ENCODE results near the gene PDE11A.
"Not testable (repeated sequence)": the region's sequence is repeated elsewhere in the genome, so short reads cannot be mapped to it uniquely, and the experiment has no call there.

The PDE11A gene

DNA sequence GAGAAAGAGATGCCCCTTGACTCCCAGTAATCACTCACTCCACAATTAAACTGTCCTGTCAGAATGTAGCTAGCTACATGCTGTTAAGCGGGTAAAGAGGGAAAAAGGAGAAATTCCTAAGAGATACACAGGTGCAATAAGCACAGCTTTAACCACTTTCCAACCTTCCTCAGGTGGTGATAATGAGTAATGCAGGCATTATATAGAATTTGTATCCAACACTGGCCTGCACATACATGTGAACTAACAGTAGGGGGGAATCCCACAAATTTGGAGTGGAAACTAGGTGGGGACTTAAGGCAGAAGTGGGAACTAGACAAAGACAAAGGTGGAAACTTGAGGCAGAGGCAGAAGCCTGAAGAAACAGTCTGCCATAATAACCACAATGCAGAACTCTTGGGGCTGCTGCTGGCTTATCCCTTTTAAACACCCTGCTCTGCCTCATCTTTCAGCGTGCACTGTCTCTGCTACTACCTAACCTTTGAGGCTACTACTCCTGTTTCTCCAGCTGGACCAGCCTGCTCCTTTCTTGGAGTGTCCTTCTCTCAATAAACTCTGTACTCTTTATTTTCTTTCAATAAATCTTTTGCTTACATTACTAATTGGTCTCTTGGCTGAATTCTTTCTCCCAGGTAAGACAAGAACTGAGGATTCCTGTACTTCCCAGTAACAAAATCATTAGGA, 259.7 kb downstream of the PDE11A start:
- DNase-seq = no peak

DNA sequence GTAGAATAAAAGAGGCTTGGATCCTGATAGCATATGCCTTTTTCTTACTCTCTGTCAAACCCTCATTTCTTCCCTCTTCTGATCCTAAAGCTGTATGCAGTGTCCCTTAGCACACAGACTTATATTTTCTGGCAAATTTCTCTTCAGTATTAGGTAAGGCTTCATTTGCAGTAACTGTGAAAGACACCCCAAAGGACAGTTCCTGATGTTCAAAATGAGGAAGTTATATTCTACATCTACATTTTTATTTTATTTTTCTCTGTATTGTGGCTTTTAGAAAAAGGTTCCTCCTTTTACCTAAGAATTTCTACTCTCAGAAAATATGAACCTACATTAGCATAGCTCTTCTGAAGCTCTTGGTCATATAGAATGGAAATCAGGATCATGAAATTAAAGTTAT, 261.7 kb downstream of the PDE11A start:
- DNase-seq = no peak

DNA sequence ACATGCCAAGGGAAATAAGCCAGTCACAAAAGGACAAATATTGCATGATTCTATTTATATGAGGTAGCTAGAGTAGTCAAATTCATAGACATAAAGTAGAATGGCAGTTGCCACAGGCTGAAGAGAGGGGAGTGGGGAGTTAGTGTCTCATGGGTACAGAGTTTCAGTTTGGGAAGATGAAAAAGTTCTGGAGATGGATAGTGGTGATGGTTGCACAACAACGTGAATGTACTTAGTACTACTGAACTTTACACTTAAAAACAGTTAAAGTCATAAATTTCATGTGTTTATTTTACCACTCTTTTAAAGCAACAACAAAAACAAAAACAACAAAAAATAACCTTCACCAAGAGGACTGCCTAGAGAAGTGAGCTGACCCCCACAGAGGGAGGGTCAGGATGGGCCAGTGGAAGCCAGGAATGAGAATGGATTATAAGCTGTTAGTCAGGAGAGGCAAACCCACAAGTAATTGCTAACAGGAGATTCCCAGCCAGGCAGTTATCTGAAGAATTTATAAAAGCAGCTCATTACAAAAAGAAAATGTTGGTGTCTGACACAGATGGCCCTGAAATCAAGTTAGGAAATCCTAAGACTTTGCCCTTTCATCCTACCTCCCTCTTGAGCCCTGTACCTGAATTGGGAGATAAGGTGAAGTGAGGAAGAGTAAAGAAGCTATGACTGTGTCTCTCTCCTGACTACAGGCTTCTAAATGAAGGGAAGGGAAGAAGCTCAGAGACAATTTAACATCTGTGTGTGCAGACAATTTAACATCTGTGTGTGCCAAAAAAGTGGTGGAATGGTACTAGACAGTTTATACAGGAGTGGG, 263.4 kb downstream of the PDE11A start:
- no peak for DNase-seq

DNA sequence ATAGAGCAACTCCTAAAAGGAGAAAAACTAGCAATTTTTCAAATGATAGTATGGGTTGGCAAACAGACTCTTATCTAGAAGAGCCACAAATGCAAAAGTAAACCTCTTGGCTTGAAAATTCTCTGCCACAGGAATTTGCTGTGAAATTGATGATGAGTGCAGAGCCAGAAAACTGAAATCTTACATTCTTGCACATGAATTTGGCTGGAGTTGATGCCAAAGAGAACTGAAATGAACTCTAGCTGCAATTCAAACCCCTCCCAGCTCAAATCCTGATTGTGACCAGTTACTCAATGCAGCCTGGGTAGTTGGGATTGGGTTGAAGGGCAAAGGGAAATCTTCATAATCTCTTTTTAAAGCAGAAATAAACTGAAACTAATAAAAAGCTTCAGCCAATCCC, 266.6 kb downstream of the PDE11A start:
- no peak for DNase-seq

DNA sequence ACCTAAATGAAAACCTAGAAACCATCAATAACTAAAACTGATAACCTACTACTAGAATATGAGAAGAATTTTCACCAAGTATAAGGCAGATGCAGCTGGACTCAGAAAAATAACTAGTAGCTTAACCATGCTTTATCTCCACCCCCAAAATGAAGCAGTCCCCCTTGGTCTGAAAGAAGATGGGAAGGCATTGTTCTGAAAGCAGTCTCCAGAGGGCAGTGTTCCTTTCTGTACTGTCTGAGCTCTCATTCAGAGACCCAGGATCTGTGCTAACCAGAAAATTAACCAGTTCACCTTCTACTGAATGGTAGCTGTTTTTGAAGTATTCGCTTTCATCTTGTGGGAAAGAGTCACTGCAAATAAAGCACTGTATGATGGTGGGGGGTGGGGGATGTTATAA, 273.0 kb downstream of the PDE11A start:
- no peak for DNase-seq

DNA sequence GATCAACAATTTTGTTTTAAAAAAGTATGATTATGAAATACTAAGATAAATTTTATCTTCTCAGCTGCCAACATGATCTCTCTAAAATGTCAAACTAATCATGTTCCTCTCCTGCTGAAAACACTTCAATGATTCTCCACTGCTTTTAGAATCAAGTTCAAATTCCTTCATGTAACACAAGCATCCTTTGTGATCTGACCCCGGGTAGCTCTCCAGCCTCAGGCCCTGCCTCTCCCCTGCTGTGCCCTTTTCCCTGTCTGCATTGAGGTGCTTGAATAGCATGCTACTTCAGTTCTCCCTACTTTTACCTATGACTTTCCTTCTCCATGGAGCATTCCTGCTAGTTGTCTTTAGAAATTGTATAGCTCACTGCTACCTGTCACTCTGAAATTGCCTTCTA, 274.8 kb downstream of the PDE11A start:
- no peak for DNase-seq

DNA sequence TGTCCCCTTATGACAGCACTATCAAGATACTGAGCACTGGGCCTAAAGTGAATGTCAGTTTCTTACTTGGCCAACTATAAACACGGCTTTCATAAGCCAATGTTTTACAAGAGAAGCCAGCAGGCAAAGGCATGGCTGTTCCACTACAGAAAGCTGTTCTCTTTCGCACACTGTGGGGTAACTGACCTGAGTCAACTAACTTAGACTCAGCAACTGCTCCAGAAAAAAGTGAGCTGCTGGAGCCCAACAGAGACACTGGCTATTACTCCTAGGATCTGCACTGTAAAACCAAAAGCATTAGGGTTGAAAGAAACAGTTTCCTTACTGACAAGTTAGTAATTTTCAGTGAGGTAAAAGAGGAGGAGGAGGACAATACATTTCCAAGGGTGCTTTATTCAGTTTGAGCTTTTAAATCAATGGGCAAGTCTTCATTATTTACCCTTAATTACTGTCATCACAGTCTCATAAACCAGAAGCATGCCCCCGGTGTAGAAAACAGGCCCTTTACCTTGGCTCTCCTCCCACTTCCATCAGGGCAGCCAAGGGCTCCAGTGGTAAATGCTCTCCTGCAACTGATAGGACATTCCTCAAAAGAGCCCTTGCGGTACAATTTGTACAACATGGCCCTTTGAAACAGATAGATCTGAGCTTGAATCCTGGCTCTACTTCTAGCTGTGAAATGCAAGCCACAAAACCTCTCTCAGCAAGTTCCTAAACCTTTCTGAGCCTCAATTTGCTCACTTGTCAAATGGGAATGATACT, 275.7 kb downstream of the PDE11A start:
- no peak for DNase-seq

DNA sequence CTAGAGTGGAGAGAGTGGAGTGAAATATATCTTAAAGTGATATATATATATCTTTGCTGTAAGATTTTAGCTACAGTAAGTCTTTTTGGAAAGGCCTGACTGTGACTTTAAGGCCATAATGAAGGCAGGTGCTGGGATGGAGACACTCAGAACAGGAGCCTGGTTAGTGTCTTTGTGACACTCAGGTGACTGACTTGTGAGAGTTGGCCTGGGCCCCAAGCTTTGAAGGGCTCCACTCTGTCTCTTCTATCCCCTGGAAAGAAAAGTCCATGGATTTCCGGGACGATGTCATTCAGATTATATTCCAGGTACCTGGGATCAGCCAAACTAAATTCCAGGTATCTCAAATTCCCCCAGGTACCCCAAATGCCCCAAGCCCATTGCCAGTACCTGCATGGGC, 276.6 kb downstream of the PDE11A start:
- DNase-seq = no peak

DNA sequence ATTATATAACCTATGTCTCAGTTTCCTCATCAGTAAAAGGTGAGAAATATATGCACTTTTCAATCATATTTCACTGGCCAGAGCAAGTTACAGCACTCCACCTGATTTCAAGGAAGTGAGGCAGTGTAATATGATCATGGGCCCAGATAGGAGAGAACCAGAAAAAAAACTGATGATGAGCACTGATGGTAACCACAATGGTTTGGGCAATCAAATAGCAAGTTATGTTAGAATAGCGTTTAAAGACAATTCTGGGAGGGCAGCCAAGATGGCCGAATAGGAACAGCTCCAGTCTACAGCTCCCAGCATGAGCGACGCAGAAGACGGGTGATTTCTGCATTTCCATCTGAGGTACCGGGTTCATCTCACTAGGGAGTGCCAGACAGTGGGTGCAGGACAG, 287.4 kb downstream of the PDE11A start:
- not testable (repeated sequence) for DNase-seq

DNA sequence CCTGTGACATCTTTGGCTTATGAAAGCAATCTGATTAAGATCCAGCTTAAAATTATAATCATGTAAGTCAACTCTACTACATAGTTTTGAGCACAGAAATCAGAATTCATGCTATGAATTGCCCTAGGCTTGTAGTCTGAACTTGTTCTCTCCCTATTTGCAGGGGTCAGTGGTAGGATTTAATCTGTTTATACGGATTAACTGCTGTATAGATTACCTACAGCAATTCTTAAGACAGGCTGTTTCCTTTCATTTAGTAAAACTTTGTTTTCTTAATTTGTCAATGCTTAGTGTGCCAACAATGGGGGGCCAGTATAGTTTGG, 287.9 kb downstream of the PDE11A start:
- DNase-seq = no peak

DNA sequence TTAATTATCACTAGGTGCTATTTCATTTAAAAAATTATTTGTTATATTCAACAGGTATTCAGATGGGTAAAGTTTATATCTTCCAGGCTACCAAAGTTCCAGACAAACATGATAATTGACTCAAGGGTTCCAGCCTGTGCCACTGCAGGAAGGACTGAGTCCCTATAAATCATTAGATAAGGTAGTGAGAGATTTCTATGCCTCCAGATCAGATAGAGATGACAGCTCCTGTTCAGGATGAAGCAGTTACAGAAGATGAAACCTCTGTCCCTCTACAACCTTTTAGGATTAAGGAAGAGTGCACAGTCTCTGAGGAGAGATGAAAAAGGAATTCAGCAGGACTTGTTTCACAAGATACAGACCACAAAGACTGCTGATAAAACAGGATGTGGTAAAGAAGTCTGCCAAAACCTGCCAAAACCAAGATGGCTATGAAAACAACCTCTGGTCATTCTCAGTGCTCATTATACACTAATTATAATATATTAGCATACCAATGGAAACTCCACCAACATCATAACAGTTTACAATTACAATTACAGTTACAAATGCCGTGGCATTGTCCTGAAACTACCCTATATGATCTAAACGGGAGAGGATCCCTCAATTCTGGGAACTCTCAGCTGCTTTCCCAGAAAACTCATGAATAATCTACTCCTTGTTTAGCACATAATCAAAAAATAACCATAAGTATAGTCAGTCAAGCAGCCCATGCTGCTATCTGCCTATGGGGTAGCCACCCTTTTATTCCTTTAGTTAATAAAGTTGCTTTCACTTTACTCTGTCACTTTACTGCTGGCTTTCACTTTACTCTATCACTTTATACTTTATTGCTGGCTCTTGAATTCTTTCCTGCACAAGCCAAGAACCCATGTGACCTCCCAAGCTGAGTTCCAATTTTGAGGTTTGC, 288.5 kb downstream of the PDE11A start:
- DNase-seq = no peak

DNA sequence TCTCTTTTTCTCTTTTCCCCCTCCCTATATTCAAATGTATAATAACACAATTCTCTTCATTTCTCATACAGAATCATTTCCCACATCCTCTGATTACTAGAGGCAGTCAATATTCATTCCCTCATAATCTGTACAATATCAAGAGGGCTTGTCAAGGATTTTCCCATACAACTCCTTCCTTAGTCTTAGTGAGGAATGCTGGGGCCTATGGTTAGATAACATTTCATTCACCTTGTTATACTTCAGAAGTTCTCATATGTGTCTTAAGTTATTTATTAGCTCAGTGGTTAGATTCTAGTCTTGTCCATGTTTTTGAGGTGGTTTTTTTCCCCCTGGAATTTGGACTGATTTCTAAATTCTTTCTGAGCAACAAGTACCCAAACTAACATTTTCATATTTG, 289.5 kb downstream of the PDE11A start:
- no peak for DNase-seq

DNA sequence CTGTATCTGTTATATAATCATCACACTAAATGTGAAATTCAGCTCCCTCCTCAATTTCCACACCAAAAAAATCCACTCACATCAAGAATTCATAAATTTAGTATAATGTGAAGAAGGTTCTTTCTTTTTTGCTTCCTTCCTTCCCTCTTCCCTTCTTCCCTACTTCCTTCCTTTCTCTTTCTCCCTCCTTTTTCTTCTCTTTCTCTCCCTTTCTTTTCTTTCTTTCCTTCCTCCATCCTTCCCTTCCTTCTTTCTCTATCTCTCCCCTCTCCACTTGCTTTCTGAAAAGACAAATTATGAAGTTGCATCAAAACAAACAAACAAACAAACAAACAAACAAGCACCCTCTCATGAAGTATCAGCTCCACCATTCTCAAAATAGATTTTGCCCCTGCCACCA, 290.0 kb downstream of the PDE11A start:
- DNase-seq = no peak

DNA sequence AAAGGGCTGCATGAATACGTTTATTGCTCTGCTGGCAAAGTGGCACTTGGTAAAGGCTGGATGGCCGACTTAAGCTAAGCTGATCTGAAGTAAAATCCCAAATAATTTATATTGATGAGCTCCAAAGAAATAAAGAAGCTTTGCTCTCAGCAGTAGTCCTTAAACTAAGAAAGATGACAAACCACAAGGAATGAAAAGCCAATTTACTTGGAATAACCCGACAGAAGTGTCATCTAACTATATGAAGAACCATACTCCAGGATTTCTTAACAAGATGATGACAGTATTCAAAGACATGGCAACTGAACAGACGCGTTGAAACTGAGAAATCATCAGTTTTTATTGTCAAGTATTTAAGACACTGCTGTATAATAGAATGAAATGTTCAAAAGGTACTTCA, 294.1 kb downstream of the PDE11A start:
- no peak for DNase-seq

DNA sequence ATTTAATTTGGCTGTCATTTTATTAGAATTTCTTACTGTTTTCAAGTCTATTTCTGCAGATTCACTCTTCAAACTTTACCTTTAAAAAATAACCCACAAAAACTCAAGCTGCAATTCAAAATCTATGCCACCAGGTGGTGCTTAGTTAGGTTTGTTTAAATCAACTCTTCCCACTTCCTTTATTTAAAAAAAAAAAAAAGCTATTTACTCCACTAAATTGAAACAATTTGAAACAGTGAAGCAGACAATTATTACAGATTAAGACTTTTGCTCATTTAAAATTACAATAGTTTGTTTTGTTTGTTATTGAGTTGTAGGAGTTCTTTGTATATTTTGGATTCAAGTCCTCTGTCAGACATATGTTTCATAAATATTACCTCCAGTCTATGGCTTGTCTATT, 300.0 kb downstream of the PDE11A start:
- no peak for DNase-seq

DNA sequence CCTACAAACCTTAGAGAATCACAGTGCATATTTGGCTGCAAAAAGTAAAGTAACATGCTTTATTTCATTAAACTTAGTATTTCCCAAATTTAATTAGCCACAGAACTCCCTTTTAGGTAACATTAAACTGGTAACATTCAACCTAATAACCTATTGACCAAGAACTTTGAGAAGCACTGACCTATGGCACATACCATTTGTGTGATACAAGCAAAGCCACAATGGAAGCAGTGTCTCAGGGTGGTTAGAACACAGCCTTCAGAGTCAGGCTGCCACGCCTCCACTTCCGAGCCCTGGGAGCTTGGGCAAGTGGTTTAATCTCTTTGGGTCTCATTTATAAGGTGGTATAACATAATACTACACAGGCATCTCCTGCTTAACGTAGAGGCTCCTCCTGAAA, 301.4 kb downstream of the PDE11A start:
- no peak for DNase-seq

DNA sequence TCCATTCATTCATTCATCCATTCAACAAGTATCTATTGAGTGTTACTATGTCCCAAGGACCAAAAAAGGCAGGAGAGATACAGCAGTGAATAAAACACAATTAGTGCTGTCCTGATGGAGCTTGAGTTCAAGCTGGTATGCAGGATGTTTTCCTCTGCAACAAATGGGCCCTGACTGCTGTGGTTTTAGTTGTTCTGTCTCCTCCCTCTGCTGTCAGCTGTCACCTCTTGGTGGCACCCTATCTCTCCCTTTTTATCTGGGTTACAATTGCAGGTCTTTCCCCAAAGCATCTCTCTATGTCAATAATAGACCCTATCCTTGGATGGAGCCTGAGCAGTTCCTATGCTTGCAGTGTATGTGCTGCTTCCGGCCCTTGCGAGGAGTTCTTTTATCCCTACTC, 304.8 kb downstream of the PDE11A start:
- no peak for DNase-seq

DNA sequence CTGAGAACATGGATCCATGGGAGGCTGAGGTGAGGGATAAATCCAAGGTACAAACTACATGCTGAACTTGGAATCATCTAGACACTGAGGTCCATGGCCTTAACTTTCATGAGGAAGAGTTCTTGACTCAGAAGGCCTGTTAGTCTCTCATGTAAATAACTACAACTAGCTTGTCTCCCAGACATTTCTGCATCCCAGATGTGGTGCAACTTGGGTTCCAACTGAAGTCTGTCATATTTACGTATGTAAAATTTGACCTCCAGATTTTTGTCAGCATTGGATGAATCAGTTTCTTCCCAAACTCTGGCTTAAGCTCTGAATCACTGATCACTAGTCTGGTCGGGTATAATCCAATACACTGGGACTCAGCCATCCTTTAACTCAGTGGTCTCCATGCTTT, 306.9 kb downstream of the PDE11A start:
- DNase-seq = no peak

DNA sequence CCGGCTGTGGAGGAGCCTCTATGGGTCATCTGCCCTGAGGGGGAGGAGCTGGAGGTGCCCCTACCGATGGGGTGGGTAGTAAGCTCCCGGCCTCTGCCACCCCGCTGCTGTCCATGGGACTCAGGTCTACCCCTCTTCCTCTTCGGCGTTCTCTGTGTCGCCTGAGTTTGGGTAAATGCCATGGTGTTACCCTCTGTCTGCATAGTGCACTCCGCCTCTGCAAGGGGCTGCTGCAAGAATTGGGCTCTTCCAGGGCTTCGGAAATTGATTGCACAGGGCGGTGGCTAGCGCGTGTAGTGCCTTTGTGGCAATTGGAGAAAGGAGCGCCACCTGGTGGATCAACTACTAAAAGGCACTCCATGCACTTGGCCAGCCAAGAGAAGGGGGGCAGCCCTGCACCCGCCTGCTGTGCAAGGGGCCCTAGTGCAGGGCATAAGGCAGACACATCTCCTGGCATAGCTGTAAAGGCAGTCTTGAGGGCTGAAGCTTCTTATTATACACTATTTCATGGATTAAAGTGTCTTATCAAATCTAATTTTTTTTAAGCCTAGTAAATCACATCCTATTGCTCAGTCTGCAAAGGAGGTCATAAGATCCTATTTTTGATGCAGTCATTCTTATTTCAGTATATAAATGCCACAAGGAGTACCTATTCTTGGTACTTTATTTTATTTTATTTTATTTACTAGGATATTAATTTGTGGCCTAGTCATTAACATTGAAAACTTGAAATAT, 308.9 kb downstream of the PDE11A start:
- peak; percentile 80 for DNase-seq

DNA sequence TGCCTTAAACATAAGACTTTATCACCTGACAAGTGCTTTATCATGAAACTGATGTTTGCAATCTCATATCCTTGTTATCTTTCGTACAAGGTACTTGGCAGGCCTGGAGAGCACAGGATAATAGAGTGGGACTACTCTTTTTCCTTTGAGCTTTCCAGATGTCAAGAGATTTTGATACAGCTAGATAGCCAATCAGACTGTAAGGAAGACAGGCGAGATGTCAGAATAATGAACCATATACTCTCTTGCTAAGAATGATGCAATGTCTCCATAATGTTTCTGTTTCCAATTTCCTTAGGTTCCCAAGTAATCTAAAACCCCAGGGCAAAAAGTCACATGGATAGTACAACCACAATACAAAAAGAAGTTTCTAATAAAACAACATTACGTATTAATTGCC, 313.1 kb downstream of the PDE11A start:
- DNase-seq = no peak

DNA sequence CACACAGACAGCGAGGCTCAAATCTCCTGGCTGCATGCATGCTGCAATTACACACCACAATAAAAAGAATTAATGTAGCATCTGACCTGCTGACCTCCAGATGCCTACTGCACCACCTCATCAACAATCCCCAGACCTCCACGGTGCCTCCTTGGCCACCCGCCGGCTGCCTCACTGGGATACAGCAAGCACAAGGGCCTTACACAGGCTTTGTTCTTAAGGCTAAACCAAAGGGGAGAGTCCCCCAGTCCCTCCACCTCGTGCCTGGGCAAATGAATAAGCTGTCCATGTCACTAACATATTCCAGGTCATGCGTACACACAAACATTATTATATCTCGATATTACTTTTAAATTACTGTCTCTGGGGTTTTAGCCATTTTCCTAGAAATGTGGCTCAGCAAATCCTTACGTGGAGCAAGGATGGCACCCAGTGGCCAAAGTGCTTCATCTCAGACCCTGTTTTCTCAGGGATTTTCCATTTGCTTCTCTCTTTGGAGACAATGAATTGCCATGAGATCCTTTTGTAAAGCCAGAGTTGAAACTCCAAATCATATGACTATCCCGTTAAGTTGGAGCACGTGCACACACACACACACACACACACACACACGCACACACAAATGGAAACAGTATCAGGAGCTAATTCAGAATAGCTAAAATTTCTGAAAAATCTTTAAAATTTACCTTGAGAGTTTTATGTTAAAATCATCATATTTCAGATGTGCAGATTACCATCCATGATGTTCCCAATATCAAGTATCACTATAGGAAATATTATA, 313.8 kb downstream of the PDE11A start:
- DNase-seq = peak; percentile 75
